A673 (cell line): ENCODE measurements around the gene TRPM8. TPM values are rescaled to one million over a fixed set of nuclear protein-coding genes. Genes with fewer than 3 reads are reported as not detected.

Source experiments
- BruUV-seq: library from RNA; stranded (reverse); fragments of 400-500 nt; replicated peaks from 2 replicates; lab custom pipeline; 2021; lab: Mats Ljungman, UMichigan
- CTCF ChIA-PET: fragments of 300-600 bp; sonication (Branson Sonifier 250); formaldehyde crosslinking; loops from one replicate; lab custom pipeline; 2022; ENCODE audit warnings: antibody characterized with exemption; lab: Charles Lee
- POLR2A ChIA-PET: fragments of 300-600 bp; sonication (Branson Sonifier 250); formaldehyde crosslinking; loops from one replicate; lab custom pipeline; 2022; ENCODE audit warnings: antibody characterized with exemption; ENCODE audit not compliant: low non-redundant PET; lab: Charles Lee
- DNase-seq: peaks from one replicate; pipeline ENCODE4 v3.0.0-alpha.2; 2015; ENCODE audit warnings: low spot score
- H3K27ac ChIP-seq: fragments of 200-600 bp; sonication (generic); 2 replicates; pipeline ENCODE4 v1.5.1; 2016; ENCODE audit warnings: mixed run types, low read depth, mild to moderate bottlenecking, mixed read lengths, antibody characterized with exemption, low read length; ENCODE audit not compliant: poor library complexity, severe bottlenecking
- H3K27me3 ChIP-seq: fragments of 200-600 bp; sonication (generic); replicated peaks from 2 replicates; pipeline ENCODE4 v1.6.1; 2017; ENCODE audit warnings: mixed run types, low read depth, mild to moderate bottlenecking, mixed read lengths, antibody characterized with exemption, low read length; ENCODE audit not compliant: insufficient read depth, poor library complexity
- H3K36me3 ChIP-seq: fragments of 200-600 bp; sonication (generic); 2 replicates; pipeline ENCODE4 v1.6.1; 2016; ENCODE audit warnings: mixed run types, mild to moderate bottlenecking, mixed read lengths, antibody characterized with exemption, low read length; ENCODE audit not compliant: insufficient read depth, poor library complexity, severe bottlenecking
- H3K4me1 ChIP-seq: fragments of 200-600 bp; sonication (generic); 2 replicates; pipeline ENCODE4 v1.6.1; 2017; ENCODE audit warnings: mixed run types, mild to moderate bottlenecking, mixed read lengths, antibody characterized with exemption, low read length; ENCODE audit not compliant: insufficient read depth, poor library complexity, severe bottlenecking
- H3K4me3 ChIP-seq: fragments of 200-600 bp; sonication (generic); 2 replicates; pipeline ENCODE4 v1.5.1; 2016; ENCODE audit warnings: low read depth, mixed run types, mild to moderate bottlenecking, mixed read lengths, low read length; ENCODE audit not compliant: poor library complexity, severe bottlenecking
- H3K9me3 ChIP-seq: fragments of 200-600 bp; sonication (generic); 2 replicates; pipeline ENCODE4 v1.6.1; 2016; ENCODE audit warnings: mixed run types, low read depth, mild to moderate bottlenecking, mixed read lengths, antibody characterized with exemption, low read length; ENCODE audit not compliant: poor library complexity, severe bottlenecking
- EZH2 ChIP-seq: fragments of 200-600 bp; sonication (generic); IDR thresholded peaks from 2 replicates; pipeline ENCODE4 v1.6.1; 2017; ENCODE audit warnings: borderline replicate concordance, low read depth, mild to moderate bottlenecking, mixed read lengths, antibody characterized with exemption, low read length; ENCODE audit not compliant: poor library complexity, severe bottlenecking
- intact Hi-C: fragments of 100-400 bp; cut with micrococcal nuclease; formaldehyde crosslinking; loops from one replicate; pipeline ENCODE4 v1.10.0; 2022; ENCODE audit not compliant: unreplicated experiment
- total RNA-seq: library from RNA; stranded (reverse); gene quantifications from 2 replicates; pipeline ENCODE4 v1.2.3, GENCODE V29; 2021
- TF ChIP-seq, protein P1 (sequence below): fragments of 300-800, 200-600 bp; sonication (generic); conservative IDR thresholded peaks from 2 replicates; pipeline ENCODE4 v1.5.1; 2017; ENCODE audit warnings: low read depth, mild to moderate bottlenecking, antibody characterized with exemption, low read length, moderate library complexity, mixed read lengths

TRPM8 gene
- total RNA-seq, 1 experiment from 2014 or later = 8.9 TPM

DNA sequence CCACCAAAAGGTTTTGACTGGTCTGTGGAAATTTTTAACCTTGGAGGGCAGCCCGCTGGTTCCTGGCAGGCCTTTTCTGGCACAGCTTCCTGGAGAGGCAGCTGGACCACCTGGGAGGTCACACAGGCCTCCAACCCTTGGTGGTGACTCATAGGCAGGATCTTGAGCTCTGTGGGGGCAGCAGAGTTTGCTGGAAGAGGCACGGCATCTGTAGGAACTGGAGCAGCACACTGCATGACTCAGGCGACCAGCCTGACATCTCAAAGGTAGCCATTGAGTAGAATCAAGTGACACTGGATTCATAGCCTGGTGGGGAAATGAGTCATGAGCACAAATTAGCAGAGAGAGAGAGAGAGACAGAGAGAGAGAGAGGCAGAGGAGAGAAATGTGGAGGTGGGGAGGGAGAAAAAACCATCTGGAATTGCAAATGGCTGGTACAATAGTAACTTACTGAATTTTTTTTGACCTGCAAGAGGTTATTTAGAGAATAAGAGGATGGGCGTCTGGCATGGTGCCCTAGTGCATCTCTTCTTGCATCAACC, 57.4 kb downstream of the TRPM8 start:
- TF ChIP-seq EZH2 = no peak
- TF ChIP-seq, protein P1, sequence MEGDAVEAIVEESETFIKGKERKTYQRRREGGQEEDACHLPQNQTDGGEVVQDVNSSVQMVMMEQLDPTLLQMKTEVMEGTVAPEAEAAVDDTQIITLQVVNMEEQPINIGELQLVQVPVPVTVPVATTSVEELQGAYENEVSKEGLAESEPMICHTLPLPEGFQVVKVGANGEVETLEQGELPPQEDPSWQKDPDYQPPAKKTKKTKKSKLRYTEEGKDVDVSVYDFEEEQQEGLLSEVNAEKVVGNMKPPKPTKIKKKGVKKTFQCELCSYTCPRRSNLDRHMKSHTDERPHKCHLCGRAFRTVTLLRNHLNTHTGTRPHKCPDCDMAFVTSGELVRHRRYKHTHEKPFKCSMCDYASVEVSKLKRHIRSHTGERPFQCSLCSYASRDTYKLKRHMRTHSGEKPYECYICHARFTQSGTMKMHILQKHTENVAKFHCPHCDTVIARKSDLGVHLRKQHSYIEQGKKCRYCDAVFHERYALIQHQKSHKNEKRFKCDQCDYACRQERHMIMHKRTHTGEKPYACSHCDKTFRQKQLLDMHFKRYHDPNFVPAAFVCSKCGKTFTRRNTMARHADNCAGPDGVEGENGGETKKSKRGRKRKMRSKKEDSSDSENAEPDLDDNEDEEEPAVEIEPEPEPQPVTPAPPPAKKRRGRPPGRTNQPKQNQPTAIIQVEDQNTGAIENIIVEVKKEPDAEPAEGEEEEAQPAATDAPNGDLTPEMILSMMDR = no peak
- no peak overlapping the region for H3K4me3 ChIP-seq
- POLR2A ChIA-PET = no interaction called here
- H3K27ac ChIP-seq = no peak overlapping the region
- DNase-seq = peak; percentile 76
- intact Hi-C loops = loop anchor here (5.0 to 10.0 kb wide), 2 partner anchors 163 to 310 kb away; no protein-coding TSS in a partner anchor
- no TSS peak for BruUV-seq
- H3K27me3 ChIP-seq = no peaks in the 10 kb centered on the region
- CTCF ChIA-PET = interaction anchor here (0.6 kb wide), 1 partner anchor 161 kb away, joined by 3 read pairs; no protein-coding TSS in a partner anchor
- H3K36me3 ChIP-seq = no peaks in the 10 kb centered on the region
- no peaks in the 10 kb centered on the region for H3K9me3 ChIP-seq
- H3K4me1 ChIP-seq = no peaks in the 10 kb centered on the region

DNA sequence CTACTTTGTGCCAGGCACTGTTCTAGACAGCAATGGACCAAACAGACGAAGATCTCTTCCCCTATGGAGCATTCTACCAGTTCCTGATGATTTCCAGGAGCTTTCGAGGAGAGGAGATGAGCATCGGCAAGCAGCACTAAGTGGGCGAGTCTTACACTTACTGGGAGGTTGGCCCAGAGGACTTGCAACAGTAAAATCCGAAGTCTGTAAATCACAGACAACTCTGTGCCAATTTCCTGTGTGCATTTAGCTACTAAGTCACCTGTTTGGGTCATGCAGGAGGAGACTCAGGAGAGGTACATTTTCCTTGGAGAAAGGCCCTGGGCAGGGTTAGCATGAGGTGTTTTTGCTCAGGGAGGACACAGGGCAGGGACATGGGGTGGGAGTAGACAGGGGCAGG, 58.9 kb downstream of the TRPM8 start:
- POLR2A ChIA-PET = no interaction called here
- TF ChIP-seq, protein P1 = no peak
- no peak for TF ChIP-seq EZH2
- Histone ChIP-seq H3K4me1 (no peaks in the 10 kb centered on the region), H3K36me3 (no peaks in the 10 kb centered on the region), H3K9me3 (no peaks in the 10 kb centered on the region), H3K27ac (no peak overlapping the region), H3K4me3 (no peak overlapping the region), H3K27me3 (no peaks in the 10 kb centered on the region)
- intact Hi-C loops = loop anchor here (1.0 to 10.0 kb wide), 3 partner anchors 161 to 569 kb away; no protein-coding TSS in a partner anchor
- no peak for DNase-seq
- no TSS peak for BruUV-seq
- CTCF ChIA-PET = no interaction called here

DNA sequence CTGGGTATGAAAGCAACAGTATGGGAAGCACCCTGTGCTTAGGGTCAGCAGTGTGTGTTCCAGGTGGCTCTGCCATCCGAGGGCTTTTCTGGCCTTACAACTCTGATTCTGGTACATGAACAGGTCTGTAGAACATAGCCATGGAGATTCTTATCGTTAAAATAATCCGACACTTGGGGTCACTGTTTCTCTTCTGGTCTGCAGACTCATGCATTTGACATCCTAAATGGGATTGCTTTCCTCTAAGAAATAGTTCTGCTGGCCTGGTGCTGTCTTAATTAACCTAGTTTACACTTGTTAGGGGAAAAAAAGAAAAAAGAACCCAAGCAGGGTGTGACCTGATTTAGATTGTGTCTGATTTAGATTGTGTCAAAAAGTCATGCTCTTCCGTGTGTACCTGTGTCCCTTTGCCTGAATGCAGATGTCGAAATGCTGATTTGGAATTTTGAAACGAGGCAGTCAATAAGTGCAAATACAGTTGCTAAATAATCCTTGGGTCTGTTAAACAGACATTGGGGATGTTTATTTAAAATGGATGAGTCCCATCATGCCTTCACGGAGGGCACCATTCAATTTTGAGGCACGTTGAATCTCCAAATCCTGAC, 59.6 kb downstream of the TRPM8 start:
- Histone ChIP-seq H3K4me3 (no peak overlapping the region), H3K27me3 (no peaks in the 10 kb centered on the region), H3K9me3 (no peaks in the 10 kb centered on the region), H3K36me3 (no peaks in the 10 kb centered on the region), H3K4me1 (no peaks in the 10 kb centered on the region), H3K27ac (no peak overlapping the region)
- no peak for TF ChIP-seq EZH2
- TF ChIP-seq, protein P1 = peak; percentile 56
- no TSS peak for BruUV-seq
- POLR2A ChIA-PET = no interaction called here
- intact Hi-C loops = loop anchor here (1.0 to 10.0 kb wide), 3 partner anchors 161 to 569 kb away; no protein-coding TSS in a partner anchor
- DNase-seq = peak; percentile 67
- CTCF ChIA-PET = interaction anchor here (1.2 kb wide), 1 partner anchor 1140 kb away, joined by 6 read pairs; no protein-coding TSS in a partner anchor
